HG03039 (cell line): Measurements from ENCODE around the gene PRM2.
"Not testable (repeated sequence)": the region's sequence is repeated elsewhere in the genome, so short reads cannot be mapped to it uniquely, and the experiment has no call there.

Experiments
- ATAC-seq: cut with Tn5 transposase; IDR thresholded peaks from one replicate; pipeline ENCODE4 v1.9.1; 2021; ENCODE audit warnings: mild to moderate bottlenecking, moderate library complexity; ENCODE audit not compliant: unreplicated experiment

The PRM2 gene

GRCh38 chr16:11290102-11290893 is 14.0 kb upstream of the PRM2 start:
- no peak for ATAC-seq

GRCh38 chr16:11289696-11290095 is 13.4 kb upstream of the PRM2 start:
- not testable (repeated sequence) for ATAC-seq

- no peak for ATAC-seq
These were observed 12.9 kb upstream of the PRM2 start for GRCh38 chr16:11289202-11289601.

GRCh38 chr16:11285842-11286241 is 9.6 kb upstream of the PRM2 start:
- ATAC-seq, result no peak

- no peak for ATAC-seq
These were observed 7.6 kb upstream of the PRM2 start for GRCh38 chr16:11283820-11284248.

GRCh38 chr16:11280616-11281522 is 4.6 kb upstream of the PRM2 start, which contains the start of gene PRM1:
Gene PRM1, minus strand, starts transcription at chr16:11281330. Its CDS starts 92 bp downstream, at chr16:11281238.
- ATAC-seq, result no peak

GRCh38 chr16:11278681-11279628 is 2.7 kb upstream of the PRM2 start:
- no peak for ATAC-seq

- ATAC-seq, result no peak
These were observed 1.5 kb upstream of the PRM2 start for GRCh38 chr16:11277607-11278337.

GRCh38 chr16:11276896-11277593 is 765 bp upstream of the PRM2 start:
- no peak for ATAC-seq

GRCh38 chr16:11274964-11275363 is 1.3 kb downstream of the PRM2 start:
- no peak for ATAC-seq

GRCh38 chr16:11273721-11274324 is 2.5 kb downstream of the PRM2 start:
- no peak for ATAC-seq

- ATAC-seq, result no peak
These were observed 3.2 kb downstream of the PRM2 start, which contains the start of gene PRM3 for GRCh38 chr16:11272921-11273720. Gene PRM3, minus strand, starts transcription at chr16:11273629. Its CDS starts 34 bp downstream, at chr16:11273595.

GRCh38 chr16:11272484-11272883 is 3.8 kb downstream of the PRM2 start:
- ATAC-seq, result no peak

GRCh38 chr16:11271610-11272009 is 4.7 kb downstream of the PRM2 start:
- no peak for ATAC-seq

GRCh38 chr16:11270602-11271162 is 5.6 kb downstream of the PRM2 start:
- no peak for ATAC-seq

GRCh38 chr16:11268921-11269375 is 7.3 kb downstream of the PRM2 start, which contains the start of gene TNP2:
Gene TNP2, minus strand, starts transcription at chr16:11269325. Its CDS starts 63 bp downstream, at chr16:11269262.
- no peak for ATAC-seq

GRCh38 chr16:11265124-11265523 is 11.2 kb downstream of the PRM2 start:
- ATAC-seq, result no peak
